SHP77 (cell line): ENCODE data around the gene GNGT1.
"Not testable (repeated sequence)": the region's sequence is repeated elsewhere in the genome, so short reads cannot be mapped to it uniquely, and the experiment has no call there.

Experiments
- DNase-seq, 2 experiments: peaks; one replicate each; lab custom pipeline; 2025; lab: John Stamatoyannopoulos, UW

Gene GNGT1

GRCh38 chr7:93910076-93910994, 4.0 kb downstream of the GNGT1 start:
- DNase-seq: no peak

- DNase-seq: not testable (repeated sequence)
Measured at GRCh38 chr7:93911242-93911641, 4.9 kb downstream of the GNGT1 start.

- not testable (repeated sequence) for DNase-seq
Measured at GRCh38 chr7:93911661-93912060, 5.3 kb downstream of the GNGT1 start.

GRCh38 chr7:93913197-93913596, 6.8 kb downstream of the GNGT1 start:
- no peak for DNase-seq

GRCh38 chr7:93914581-93915066, 8.3 kb downstream of the GNGT1 start:
- DNase-seq: no peak

- not testable (repeated sequence) for DNase-seq
Measured at GRCh38 chr7:93915206-93915842, 9.0 kb downstream of the GNGT1 start.

GRCh38 chr7:93915888-93916287, 9.5 kb downstream of the GNGT1 start:
- DNase-seq: not testable (repeated sequence)

GRCh38 chr7:93916315-93916714, 9.9 kb downstream of the GNGT1 start:
- not testable (repeated sequence) for DNase-seq

GRCh38 chr7:93920496-93921182, 14.3 kb downstream of the GNGT1 start:
- no peak for DNase-seq

GRCh38 chr7:93921186-93921585, 14.8 kb downstream of the GNGT1 start:
- no peak for DNase-seq

- DNase-seq: no peak
Measured at GRCh38 chr7:93921607-93922566, 15.5 kb downstream of the GNGT1 start, which contains the start of gene GNG11. GNG11 (plus strand) TSS chr7:93921735; CDS start chr7:93922138, 403 bp downstream.

- no peak for DNase-seq
Measured at GRCh38 chr7:93923296-93923695, 16.9 kb downstream of the GNGT1 start.

GRCh38 chr7:93923942-93924341, 17.6 kb downstream of the GNGT1 start:
- DNase-seq: no peak

GRCh38 chr7:93926800-93927199, 20.4 kb downstream of the GNGT1 start:
- no peak for DNase-seq

- DNase-seq: no peak
Measured at GRCh38 chr7:93927585-93927984, 21.2 kb downstream of the GNGT1 start.

GRCh38 chr7:93931655-93932054, 25.3 kb downstream of the GNGT1 start:
- no peak for DNase-seq

- DNase-seq: no peak
Measured at GRCh38 chr7:93933156-93933555, 26.8 kb downstream of the GNGT1 start.

GRCh38 chr7:93935102-93935501, 28.7 kb downstream of the GNGT1 start:
- DNase-seq: no peak

GRCh38 chr7:93937818-93938217, 31.5 kb downstream of the GNGT1 start:
- DNase-seq: no peak

GRCh38 chr7:93938293-93938692, 31.9 kb downstream of the GNGT1 start:
- DNase-seq: no peak

- DNase-seq: no peak
Measured at GRCh38 chr7:93941945-93942344, 35.6 kb downstream of the GNGT1 start.
